Endothelial cell of umbilical vein (primary cell): ENCODE data around the gene KRT82.

ENCODE experiments used
- CTCF ChIP-seq, 2 donors: IDR thresholded peaks; 1 replicate in 1 of 2; 2 replicates in 1 of 2; pipeline ENCODE4 v1.5.1; 2011; ENCODE audit warnings: low read length in 2 of 2, mild to moderate bottlenecking in 2 of 2, moderate library complexity in 2 of 2, control low read depth in 1 of 2, inconsistent platforms in 1 of 2, low read depth in 1 of 2; ENCODE audit not compliant: insufficient read depth in 1 of 2; ENCODE audit errors: extremely low read depth in 1 of 2
- EZH2 ChIP-seq: IDR thresholded peaks from 2 replicates; pipeline ENCODE4 v1.6.1; 2012; ENCODE audit warnings: borderline replicate concordance, low read depth, mild to moderate bottlenecking, moderate library complexity, low read length, inconsistent platforms; ENCODE audit not compliant: severe bottlenecking
- GATA2 ChIP-seq: IDR thresholded peaks from 2 replicates; pipeline ENCODE4 v1.7.0; 2011; ENCODE audit warnings: low read depth, mild to moderate bottlenecking, moderate library complexity, mixed read lengths, low read length; ENCODE audit not compliant: insufficient read length, insufficient read depth
- JUN ChIP-seq: IDR thresholded peaks from 2 replicates; pipeline ENCODE4 v1.6.1; 2011; ENCODE audit warnings: borderline replicate concordance, low read depth; ENCODE audit not compliant: insufficient read length, insufficient read depth
- MAX ChIP-seq: IDR thresholded peaks from 2 replicates; pipeline ENCODE4 v1.6.1; 2011; ENCODE audit not compliant: insufficient read depth, insufficient read length
- MYC ChIP-seq: IDR thresholded peaks from one replicate; pipeline ENCODE4 v1.6.1; 2011; ENCODE audit warnings: mild to moderate bottlenecking, low read depth, low read length
- POLR2A ChIP-seq: IDR thresholded peaks from 2 replicates; pipeline ENCODE4 v1.6.1; 2012; ENCODE audit warnings: low read depth, mild to moderate bottlenecking, control low read depth, low read length
- POLR2AphosphoS5 ChIP-seq: IDR thresholded peaks from 2 replicates; pipeline ENCODE4 v1.6.1; 2012; ENCODE audit warnings: low read depth, mild to moderate bottlenecking, control low read depth, low read length, moderate library complexity; ENCODE audit not compliant: insufficient read depth

DNA sequence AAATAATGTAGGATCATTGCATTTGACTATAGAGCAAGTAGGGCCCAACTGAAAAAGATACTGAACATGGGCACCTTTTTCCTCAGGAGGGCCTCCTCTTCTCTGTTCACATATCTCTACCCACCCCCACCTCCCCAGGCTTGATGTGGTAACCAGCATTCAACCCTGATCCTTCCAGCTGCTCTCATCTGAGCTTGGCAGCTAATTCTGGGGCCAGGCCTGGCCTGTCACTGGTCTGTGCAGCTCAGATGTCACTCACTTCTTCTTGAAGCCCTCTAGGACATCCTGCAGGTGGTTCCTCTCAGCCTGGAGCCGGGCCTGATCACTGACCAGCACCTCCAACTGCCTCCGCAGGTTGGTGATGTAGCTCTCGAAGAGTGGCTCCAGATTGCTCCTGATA lies 22.8 kb downstream of the KRT82 start:
- TF ChIP-seq EZH2 (no peak), CTCF (IDR thresholded peaks at IDR 0.05; ENCODE audit: extremely low read depth in 1 of 2, insufficient read depth in 1 of 2, low read depth in 1 of 2, low read length in 2 of 2) (no peak), POLR2A (no peak), POLR2AphosphoS5 (no peak), MYC (no peak), GATA2 (no peak), JUN (no peak), MAX (no peak)
